ENCODE data around the gene CD164.

Gene CD164

GRCh38 chr6:109411034-109411433 lies 28.8 kb upstream of the CD164 start:
- no peak for TF ChIP-seq ZFX (IDR thresholded peaks at IDR 0.05; ENCODE audit: borderline replicate concordance)
- no peak for TF ChIP-seq CTCF (IDR thresholded peaks at IDR 0.05)
- no peak overlapping the region for H3K27ac ChIP-seq

- TF ChIP-seq ZFX (IDR thresholded peaks at IDR 0.05; ENCODE audit: borderline replicate concordance) (no peak), CTCF (IDR thresholded peaks at IDR 0.05) (no peak)
- H3K27ac ChIP-seq = no peak overlapping the region
Measured at GRCh38 chr6:109406196-109406595, 23.9 kb upstream of the CD164 start.

- no peak overlapping the region for H3K27ac ChIP-seq
Measured at GRCh38 chr6:109397020-109397419, 14.8 kb upstream of the CD164 start.

GRCh38 chr6:109396046-109396718 lies 13.9 kb upstream of the CD164 start:
- no peak for TF ChIP-seq CTCF (IDR thresholded peaks at IDR 0.05)
- no peak for TF ChIP-seq ZFX (IDR thresholded peaks at IDR 0.05; ENCODE audit: borderline replicate concordance)
- H3K27ac ChIP-seq = no peak overlapping the region

More at GRCh38 chr6:109397020-109397419, 14.8 kb upstream of the CD164 start:
- TF ChIP-seq CTCF (IDR thresholded peaks at IDR 0.05) (peak; percentile 64), ZFX (IDR thresholded peaks at IDR 0.05; ENCODE audit: borderline replicate concordance) (no peak)

- H3K27ac ChIP-seq = no peak overlapping the region
- TF ChIP-seq CTCF (IDR thresholded peaks at IDR 0.05) (no peak), ZFX (IDR thresholded peaks at IDR 0.05; ENCODE audit: borderline replicate concordance) (no peak)
Measured at GRCh38 chr6:109393886-109394281, 11.6 kb upstream of the CD164 start.

GRCh38 chr6:109393157-109393885 lies 11.1 kb upstream of the CD164 start:
- H3K27ac ChIP-seq = no peak overlapping the region
- TF ChIP-seq CTCF (IDR thresholded peaks at IDR 0.05) (no peak), ZFX (IDR thresholded peaks at IDR 0.05; ENCODE audit: borderline replicate concordance) (no peak)

GRCh38 chr6:109389650-109390274 lies 7.5 kb upstream of the CD164 start:
- TF ChIP-seq ZFX (IDR thresholded peaks at IDR 0.05; ENCODE audit: borderline replicate concordance) (no peak), CTCF (IDR thresholded peaks at IDR 0.05) (no peak)
- H3K27ac ChIP-seq = no peak overlapping the region

Data from 22Rv1 (cell line).